ENCODE results near the gene RNF2. TPM values are rescaled to one million over a fixed set of nuclear protein-coding genes. Genes with fewer than 3 reads are reported as not detected.

The RNF2 gene
- total and polyA plus RNA-seq, 2 of the 13 experiments (the other 11 are each of a cell fraction or from before 2014, with no cell fraction given): 19.3 to 21.7 TPM

GRCh38 chr1:185045814-185046492, 595 bp downstream of the RNF2 start (continued):
- TF ChIP-seq ZMYM4 (CRISPR knock-in tag; IDR thresholded peaks at IDR 0.05) (no peak), ZNF431 (CRISPR knock-in tag; IDR thresholded peaks at IDR 0.05; ENCODE audit: borderline replicate concordance, low read depth) (no peak), ZNF20 (CRISPR knock-in tag; IDR thresholded peaks at IDR 0.05) (no peak), ZNF800 (CRISPR knock-in tag; IDR thresholded peaks at IDR 0.05) (no peak), ZSCAN31 (CRISPR knock-in tag; IDR thresholded peaks at IDR 0.05; ENCODE audit: low read depth) (no peak), ELF3 (CRISPR knock-in tag; IDR thresholded peaks at IDR 0.05) (no peak), GRHL1 (CRISPR knock-in tag; conservative IDR thresholded peaks at IDR 0.05) (no peak), ZNF451 (CRISPR knock-in tag; IDR thresholded peaks at IDR 0.05) (no peak), PHF8 (CRISPR knock-in tag; IDR thresholded peaks at IDR 0.05) (no peak; the same call in 1 of the 2 replicates), ZNF292 (CRISPR knock-in tag; IDR thresholded peaks at IDR 0.05; ENCODE audit: borderline replicate concordance, low read depth) (no peak), ISX (CRISPR knock-in tag; conservative IDR thresholded peaks at IDR 0.05) (no peak), JUND (CRISPR knock-in tag; IDR thresholded peaks at IDR 0.05) (no peak), STAT6 (CRISPR knock-in tag; IDR thresholded peaks at IDR 0.05; ENCODE audit: borderline replicate concordance) (no peak), HOMEZ (CRISPR knock-in tag; IDR thresholded peaks at IDR 0.05; ENCODE audit: low read depth) (no peak), ZNF207 (IDR thresholded peaks at IDR 0.05; ENCODE audit: borderline replicate concordance) (no peak), ZNF777 (CRISPR knock-in tag; IDR thresholded peaks at IDR 0.05) (no peak), CBX2 (IDR thresholded peaks at IDR 0.05; ENCODE audit: low read depth, low read length) (no peak), CBX2 (CRISPR knock-in tag; IDR thresholded peaks at IDR 0.05; ENCODE audit: low read depth) (no peak), ZZZ3 (CRISPR knock-in tag; IDR thresholded peaks at IDR 0.05; ENCODE audit: borderline replicate concordance) (no peak), RFX3 (CRISPR knock-in tag; IDR thresholded peaks at IDR 0.05) (no peak), ZBTB14 (CRISPR knock-in tag; IDR thresholded peaks at IDR 0.05) (no peak), ZNF329 (CRISPR knock-in tag; IDR thresholded peaks at IDR 0.05; ENCODE audit: low read depth) (no peak)

All from HepG2 (cell line).